Activated naive CD8-positive, alpha-beta T cell (primary cell): ENCODE data around the gene GBX1.
A peak's percentile ranks its signal among the peaks of the same experiment; 100 is the strongest.

Experiments
- H3K27ac Mint-ChIP-seq: one replicate; pipeline ENCODE4 v1.8.0; 2021; ENCODE audit warnings: mixed read lengths
- H3K27me3 Mint-ChIP-seq: one replicate; pipeline ENCODE4 v1.8.0; 2021; ENCODE audit warnings: mixed read lengths
- H3K36me3 Mint-ChIP-seq: one replicate; pipeline ENCODE4 v1.8.0; 2021; ENCODE audit warnings: mixed read lengths
- H3K4me1 Mint-ChIP-seq: one replicate; pipeline ENCODE4 v1.8.0; 2021; ENCODE audit warnings: low read depth, mixed read lengths
- H3K4me3 Mint-ChIP-seq: one replicate; pipeline ENCODE4 v1.8.0; 2021; ENCODE audit warnings: mild to moderate bottlenecking, mixed read lengths
- H3K9me3 Mint-ChIP-seq: one replicate; pipeline ENCODE4 v1.8.0; 2021; ENCODE audit warnings: low read depth, mixed read lengths

GBX1 gene

GRCh38 chr7:151185762-151186639 lies 18.5 kb upstream of the GBX1 start:
- no peak overlapping the region for H3K27ac Mint-ChIP-seq
- H3K4me1 Mint-ChIP-seq = no peaks in the 10 kb centered on the region
- no peaks in the 10 kb centered on the region for H3K27me3 Mint-ChIP-seq

GRCh38 chr7:151181011-151181431 lies 13.5 kb upstream of the GBX1 start:
- Mint-ChIP-seq H3K27ac (no peak overlapping the region), H3K4me1 (no peaks in the 10 kb centered on the region), H3K4me3 (no peak overlapping the region), H3K9me3 (no peaks in the 10 kb centered on the region), H3K36me3 (no peaks in the 10 kb centered on the region), H3K27me3 (peaks cover 8% of the 10 kb centered on the region)

More at GRCh38 chr7:151185762-151186639, 18.5 kb upstream of the GBX1 start:
- Mint-ChIP-seq H3K9me3 (no peaks in the 10 kb centered on the region), H3K36me3 (no peaks in the 10 kb centered on the region), H3K4me3 (no peak overlapping the region)

DNA sequence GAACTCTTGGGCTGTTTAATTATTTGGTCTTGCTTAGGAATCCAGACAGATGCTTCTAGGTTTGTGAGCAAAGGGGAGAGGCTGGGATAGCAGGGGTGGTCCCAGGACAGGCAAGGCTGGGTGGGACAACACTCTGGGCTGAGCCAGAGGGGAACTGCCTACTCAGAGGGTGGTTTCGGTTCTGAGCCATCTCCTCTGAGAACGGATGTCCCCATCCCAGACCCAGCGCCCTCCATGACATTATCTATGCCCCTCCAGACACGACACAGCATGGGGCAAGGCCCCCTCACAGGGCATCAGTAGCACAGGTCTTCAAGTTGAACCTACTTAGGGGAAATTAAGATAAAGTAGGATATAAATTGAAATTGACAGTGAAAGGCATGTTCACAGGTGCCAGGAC lies 12.5 kb upstream of the GBX1 start:
- no peaks in the 10 kb centered on the region for H3K9me3 Mint-ChIP-seq
- no peaks in the 10 kb centered on the region for H3K4me1 Mint-ChIP-seq
- no peaks in the 10 kb centered on the region for H3K36me3 Mint-ChIP-seq
- H3K27ac Mint-ChIP-seq = no peak overlapping the region
- H3K27me3 Mint-ChIP-seq = peaks cover 11% of the 10 kb centered on the region
- no peak overlapping the region for H3K4me3 Mint-ChIP-seq

- H3K36me3 Mint-ChIP-seq = no peaks in the 10 kb centered on the region
- no peak overlapping the region for H3K27ac Mint-ChIP-seq
- no peak overlapping the region for H3K4me3 Mint-ChIP-seq
- no peaks in the 10 kb centered on the region for H3K9me3 Mint-ChIP-seq
- H3K27me3 Mint-ChIP-seq = peaks cover 11% of the 10 kb centered on the region
- H3K4me1 Mint-ChIP-seq = no peaks in the 10 kb centered on the region
Measured at GRCh38 chr7:151179287-151179860, 11.9 kb upstream of the GBX1 start.

GRCh38 chr7:151178831-151179230 lies 11.3 kb upstream of the GBX1 start:
- no peaks in the 10 kb centered on the region for H3K36me3 Mint-ChIP-seq
- H3K4me1 Mint-ChIP-seq = no peaks in the 10 kb centered on the region
- H3K27ac Mint-ChIP-seq = peak overlapping the region; percentile 66
- H3K27me3 Mint-ChIP-seq = peaks cover 11% of the 10 kb centered on the region
- H3K9me3 Mint-ChIP-seq = no peaks in the 10 kb centered on the region
- no peak overlapping the region for H3K4me3 Mint-ChIP-seq

- Mint-ChIP-seq H3K27ac (no peak overlapping the region), H3K9me3 (no peaks in the 10 kb centered on the region), H3K27me3 (peaks cover 15% of the 10 kb centered on the region), H3K4me3 (no peak overlapping the region), H3K36me3 (no peaks in the 10 kb centered on the region), H3K4me1 (no peaks in the 10 kb centered on the region)
Measured at GRCh38 chr7:151178236-151178635, 10.7 kb upstream of the GBX1 start.

DNA sequence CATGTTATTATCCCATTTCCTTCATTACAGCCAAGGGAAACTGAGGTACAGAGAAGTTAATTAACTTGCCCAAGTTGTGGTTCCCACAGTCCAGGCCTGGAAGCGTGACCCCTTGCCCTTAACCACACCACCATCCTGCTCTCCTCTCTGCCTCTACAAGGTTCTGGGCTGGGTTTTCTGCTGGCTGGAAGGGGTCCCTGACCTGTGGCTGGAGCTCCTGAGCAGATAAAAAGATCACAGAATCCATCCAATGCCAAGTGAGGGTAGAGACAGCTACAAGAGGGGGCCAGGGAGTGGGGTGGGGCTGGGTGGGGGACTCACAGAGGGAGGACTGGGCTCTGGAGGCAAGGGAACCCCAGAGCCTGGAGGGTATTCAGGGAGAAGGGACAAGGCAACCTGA lies 9.8 kb upstream of the GBX1 start:
- Mint-ChIP-seq H3K36me3 (no peaks in the 10 kb centered on the region), H3K27ac (no peak overlapping the region), H3K27me3 (peaks cover 22% of the 10 kb centered on the region), H3K4me3 (no peak overlapping the region), H3K9me3 (no peaks in the 10 kb centered on the region), H3K4me1 (peaks cover 6% of the 10 kb centered on the region)

- H3K4me1 Mint-ChIP-seq = peaks cover 7% of the 10 kb centered on the region
- H3K9me3 Mint-ChIP-seq = no peaks in the 10 kb centered on the region
- no peak overlapping the region for H3K4me3 Mint-ChIP-seq
- peaks cover 25% of the 10 kb centered on the region for H3K27me3 Mint-ChIP-seq
- no peak overlapping the region for H3K27ac Mint-ChIP-seq
- no peaks in the 10 kb centered on the region for H3K36me3 Mint-ChIP-seq
Measured at GRCh38 chr7:151176401-151176800, 8.9 kb upstream of the GBX1 start.

- peaks cover 29% of the 10 kb centered on the region for H3K27me3 Mint-ChIP-seq
- no peaks in the 10 kb centered on the region for H3K36me3 Mint-ChIP-seq
- no peak overlapping the region for H3K4me3 Mint-ChIP-seq
- H3K9me3 Mint-ChIP-seq = no peaks in the 10 kb centered on the region
- H3K4me1 Mint-ChIP-seq = peaks cover 7% of the 10 kb centered on the region
- no peak overlapping the region for H3K27ac Mint-ChIP-seq
Measured at GRCh38 chr7:151175793-151176311, 8.4 kb upstream of the GBX1 start.

DNA sequence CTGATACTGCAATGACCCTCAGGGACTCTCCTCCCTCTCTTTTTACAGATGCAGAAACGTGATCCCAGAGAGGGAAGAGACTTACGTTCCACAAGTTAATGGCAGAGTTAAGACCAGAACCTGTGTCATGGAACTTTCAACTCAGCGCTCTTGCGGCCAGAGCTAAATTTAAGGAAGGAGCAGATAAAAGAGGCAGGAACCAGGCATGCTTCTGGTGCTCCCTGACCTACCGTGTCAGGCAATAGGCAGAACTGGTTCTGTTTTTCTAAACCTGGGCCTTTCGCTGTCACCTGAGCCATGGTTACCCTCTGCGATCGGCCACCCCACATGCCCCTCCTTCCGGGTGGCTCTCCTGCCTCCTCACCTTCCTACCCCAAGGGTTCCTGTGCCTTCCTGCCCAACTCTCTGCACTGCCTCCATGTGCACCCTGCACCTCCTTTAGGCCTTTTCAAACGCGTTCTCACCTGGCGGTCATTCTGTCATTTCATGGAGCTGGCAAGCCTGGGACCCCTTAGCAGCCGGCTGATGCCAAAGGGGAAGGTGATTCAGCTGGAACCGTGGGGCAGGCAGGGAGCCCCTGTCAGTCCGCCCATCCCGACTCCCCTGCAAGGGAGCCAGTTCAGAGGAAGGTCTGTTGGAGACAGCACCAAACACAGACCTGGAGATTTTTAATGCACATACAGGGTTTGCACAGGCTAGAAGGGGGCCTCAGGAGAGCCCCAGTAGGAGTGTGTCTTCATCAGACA lies 7.7 kb upstream of the GBX1 start:
- peaks cover 29% of the 10 kb centered on the region for H3K27me3 Mint-ChIP-seq
- H3K27ac Mint-ChIP-seq = no peak overlapping the region
- H3K4me1 Mint-ChIP-seq = peaks cover 7% of the 10 kb centered on the region
- H3K36me3 Mint-ChIP-seq = no peaks in the 10 kb centered on the region
- no peaks in the 10 kb centered on the region for H3K9me3 Mint-ChIP-seq
- no peak overlapping the region for H3K4me3 Mint-ChIP-seq

DNA sequence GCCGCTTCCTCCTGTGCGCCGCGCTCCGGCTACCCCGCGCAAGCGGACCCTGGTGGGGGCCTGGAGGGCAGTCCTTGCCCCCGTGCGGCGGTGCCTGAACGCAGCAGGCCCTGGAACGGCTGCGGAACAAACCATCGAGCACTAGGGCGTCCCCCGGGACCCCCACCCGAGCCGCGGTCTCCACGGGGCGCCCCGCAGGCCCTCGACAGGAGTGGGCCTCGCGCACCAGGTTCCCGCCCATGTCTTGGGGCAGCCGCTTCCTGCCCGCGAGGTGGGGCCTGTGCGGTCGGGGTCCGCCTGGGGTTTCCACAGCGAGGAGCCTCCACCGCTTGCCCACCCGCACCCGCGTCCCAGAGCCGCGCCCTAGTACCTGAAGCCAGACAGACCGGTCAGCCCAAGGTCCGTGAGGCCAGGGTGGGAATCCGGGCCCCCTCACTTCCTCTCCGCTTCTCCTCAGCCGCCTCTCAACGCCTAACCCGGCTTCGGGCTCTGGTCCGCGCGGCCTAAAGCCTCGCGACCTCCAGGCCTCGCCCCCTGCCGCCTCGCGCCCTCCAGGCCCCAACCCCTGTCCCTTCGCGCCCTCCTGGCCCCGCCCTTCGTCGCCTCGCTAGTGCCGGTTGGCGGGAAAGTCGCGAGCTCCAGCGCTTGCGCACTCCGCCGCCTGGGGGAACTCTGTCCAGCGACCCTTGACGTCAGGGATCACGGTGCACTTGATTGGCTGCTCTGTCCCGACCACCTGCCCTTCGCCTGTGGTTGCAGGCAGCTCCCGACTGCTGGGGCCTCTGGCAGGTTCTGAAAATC lies 7.0 kb upstream of the GBX1 start:
- H3K36me3 Mint-ChIP-seq = no peaks in the 10 kb centered on the region
- peaks cover 7% of the 10 kb centered on the region for H3K4me1 Mint-ChIP-seq
- H3K27me3 Mint-ChIP-seq = peaks cover 30% of the 10 kb centered on the region
- H3K4me3 Mint-ChIP-seq = no peak overlapping the region
- no peak overlapping the region for H3K27ac Mint-ChIP-seq
- H3K9me3 Mint-ChIP-seq = no peaks in the 10 kb centered on the region

DNA sequence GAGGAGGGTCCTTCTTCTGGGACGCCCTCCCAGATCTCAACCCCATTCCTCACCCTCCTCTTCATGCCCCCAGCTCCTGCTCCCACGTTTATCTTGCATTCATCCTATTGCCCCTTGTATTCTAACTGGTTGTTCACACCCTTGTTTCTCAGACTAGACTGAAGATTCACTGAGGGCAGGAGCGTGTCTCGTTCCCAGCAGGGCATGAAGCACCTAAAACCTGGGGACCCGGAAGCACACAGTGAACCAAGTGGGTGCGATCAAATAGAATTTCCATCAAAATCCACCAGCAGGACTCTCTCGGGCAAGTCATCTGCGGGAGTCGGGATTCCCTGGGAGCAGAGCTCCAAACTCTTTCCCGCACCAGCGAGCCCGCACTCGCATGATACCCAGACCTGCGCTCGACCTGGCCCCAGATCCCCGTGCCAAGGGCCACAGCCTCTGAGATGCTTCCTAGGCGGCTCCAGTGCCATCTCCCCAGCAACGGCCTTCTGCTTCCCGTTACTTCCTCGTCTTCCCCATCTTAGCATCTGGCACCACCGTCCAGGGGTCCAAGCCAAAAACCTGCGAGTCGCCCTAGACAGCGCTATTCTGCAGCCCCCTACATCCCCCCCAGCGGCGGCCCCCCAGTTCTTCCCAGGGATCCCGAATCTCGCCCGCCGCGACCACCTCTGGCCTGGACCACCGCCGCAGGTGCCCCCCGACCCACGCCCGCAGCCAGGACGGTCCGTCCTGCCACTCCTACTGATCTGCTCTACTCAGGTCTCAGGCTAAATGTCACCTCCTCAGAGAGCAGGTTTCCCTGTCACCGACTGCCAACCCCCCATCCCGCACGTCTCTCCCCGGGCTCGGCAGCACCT lies 6.1 kb upstream of the GBX1 start:
- H3K9me3 Mint-ChIP-seq = no peaks in the 10 kb centered on the region
- H3K4me3 Mint-ChIP-seq = no peak overlapping the region
- peaks cover 34% of the 10 kb centered on the region for H3K27me3 Mint-ChIP-seq
- peaks cover 8% of the 10 kb centered on the region for H3K4me1 Mint-ChIP-seq
- H3K36me3 Mint-ChIP-seq = no peaks in the 10 kb centered on the region
- no peak overlapping the region for H3K27ac Mint-ChIP-seq

DNA sequence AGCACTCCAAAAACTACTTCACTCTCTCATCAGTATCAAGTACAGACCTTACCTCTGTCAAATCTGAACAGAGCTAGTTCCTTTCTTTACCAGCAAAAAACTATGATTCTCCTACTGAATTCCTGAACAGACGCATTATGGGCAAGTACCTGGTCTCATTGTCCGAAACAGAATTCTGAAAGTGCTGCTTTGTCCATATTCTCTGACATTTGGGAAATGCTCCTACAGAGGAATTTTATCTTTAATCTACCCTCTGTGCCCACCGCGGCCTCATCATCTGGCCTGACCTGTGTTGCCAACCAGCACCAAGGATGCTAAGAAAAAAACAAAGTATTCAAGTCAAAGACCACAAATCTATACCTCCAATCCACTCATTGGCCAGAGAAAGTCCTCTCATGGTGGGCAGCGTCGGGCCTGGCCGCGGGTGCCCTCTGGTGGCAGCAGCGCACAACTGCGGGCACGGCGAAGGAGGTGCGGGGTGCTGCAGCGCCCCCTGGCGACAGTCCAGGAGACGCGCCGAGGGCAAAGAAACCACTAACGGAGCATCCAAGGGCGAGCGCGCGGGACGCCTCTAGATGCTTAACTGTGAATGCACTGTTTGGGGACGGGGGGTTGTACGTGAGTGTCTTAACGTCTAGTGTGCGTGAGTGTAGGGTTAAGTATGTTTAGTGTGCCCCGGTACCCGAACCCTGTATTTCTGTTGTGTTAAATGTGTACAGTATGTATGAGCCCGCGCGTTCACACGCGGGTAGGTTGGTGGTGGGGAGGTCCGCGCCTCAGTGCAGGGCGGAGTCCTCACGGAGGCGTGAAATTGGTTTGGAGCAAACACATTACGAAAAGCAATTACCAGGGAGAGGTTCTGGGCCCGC lies 5.0 kb upstream of the GBX1 start:
- peaks cover 12% of the 10 kb centered on the region for H3K4me1 Mint-ChIP-seq
- no peaks in the 10 kb centered on the region for H3K36me3 Mint-ChIP-seq
- H3K4me3 Mint-ChIP-seq = no peak overlapping the region
- H3K27me3 Mint-ChIP-seq = peaks cover 37% of the 10 kb centered on the region
- no peaks in the 10 kb centered on the region for H3K9me3 Mint-ChIP-seq
- H3K27ac Mint-ChIP-seq = no peak overlapping the region
